Ectodermal cell (in vitro differentiated cells): ENCODE data around the gene FJX1.
A peak's percentile ranks its signal among the peaks of the same experiment; 100 is the strongest.

Source experiments
- H3K27ac ChIP-seq: 2 replicates; pipeline ENCODE4 v1.7.0; 2013; ENCODE audit warnings: mild to moderate bottlenecking, low read depth, low read length; ENCODE audit not compliant: insufficient read depth, poor library complexity, severe bottlenecking
- H3K27me3 ChIP-seq: 2 replicates; pipeline ENCODE4 v1.7.0; 2013; ENCODE audit warnings: mild to moderate bottlenecking, low read length; ENCODE audit not compliant: insufficient read depth, control insufficient read depth, poor library complexity, severe bottlenecking
- H3K36me3 ChIP-seq: one replicate; pipeline ENCODE4 v1.7.0; 2013; ENCODE audit warnings: low read length; ENCODE audit not compliant: control insufficient read depth, insufficient read depth
- H3K4me1 ChIP-seq: one replicate; pipeline ENCODE4 v1.7.0; 2013; ENCODE audit warnings: low read length; ENCODE audit not compliant: control insufficient read depth, insufficient read depth
- H3K4me3 ChIP-seq: 2 replicates; pipeline ENCODE4 v1.7.0; 2013; ENCODE audit warnings: low read depth, low read length, control low read depth; ENCODE audit not compliant: insufficient read depth
- H3K9me3 ChIP-seq: 2 replicates; pipeline ENCODE4 v1.7.0; 2013; ENCODE audit warnings: mild to moderate bottlenecking, low read length, moderate library complexity; ENCODE audit not compliant: control insufficient read depth
- WGBS, 2 experiments: methylation state at CpG; one replicate each; pipeline ENCODE4 v1.1.7; 2013; ENCODE audit warnings: missing lambda C conversion rate in 2 of 2; 5-methylcytosine and 5-hydroxymethylcytosine counted together

FJX1 gene

GRCh38 chr11:35602979-35603378 is 15.3 kb upstream of the FJX1 start:
- H3K27ac ChIP-seq, result no peak overlapping the region
- H3K4me3 ChIP-seq, result no peak overlapping the region
- 95 to 97% methylated on average over 3 of the region's 3 CpGs for WGBS, 2 experiments
- no peaks in the 10 kb centered on the region for H3K27me3 ChIP-seq
- no peaks in the 10 kb centered on the region for H3K36me3 ChIP-seq
- no peaks in the 10 kb centered on the region for H3K9me3 ChIP-seq
- H3K4me1 ChIP-seq, result no peaks in the 10 kb centered on the region

GRCh38 chr11:35605706-35606105 is 12.6 kb upstream of the FJX1 start:
- no peak overlapping the region for H3K27ac ChIP-seq
- WGBS, 2 experiments, result 72 to 76% methylated on average over 5 of the region's 5 CpGs
- H3K4me1 ChIP-seq, result peaks cover 7% of the 10 kb centered on the region
- H3K4me3 ChIP-seq, result no peak overlapping the region
- H3K27me3 ChIP-seq, result no peaks in the 10 kb centered on the region
- no peaks in the 10 kb centered on the region for H3K36me3 ChIP-seq
- H3K9me3 ChIP-seq, result no peaks in the 10 kb centered on the region

DNA sequence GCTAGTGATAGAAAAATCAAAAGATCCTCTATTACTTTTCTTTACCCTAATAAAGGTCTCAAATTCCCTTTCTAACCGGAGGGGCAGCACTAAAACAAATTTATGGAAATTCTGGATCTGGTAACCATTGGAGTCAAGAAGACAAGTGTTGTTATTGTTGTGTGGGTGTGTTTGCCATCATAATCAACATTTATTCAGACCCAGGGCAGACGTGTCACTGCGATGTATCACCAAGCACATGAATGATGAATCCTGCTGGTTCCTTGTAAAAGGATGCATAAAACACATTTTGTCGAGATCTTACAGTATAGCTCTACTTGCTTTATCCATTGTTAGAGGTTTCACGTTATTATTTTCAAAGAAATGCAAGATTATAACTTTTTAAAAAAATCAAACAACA is 12.1 kb upstream of the FJX1 start:
- Histone ChIP-seq H3K36me3 (no peaks in the 10 kb centered on the region), H3K9me3 (no peaks in the 10 kb centered on the region), H3K4me1 (peaks cover 7% of the 10 kb centered on the region), H3K27me3 (no peaks in the 10 kb centered on the region), H3K27ac (no peak overlapping the region), H3K4me3 (no peak overlapping the region)
- 92 to 93% methylated on average over 3 to 5 of the region's 5 CpGs for WGBS, 2 experiments

- Histone ChIP-seq H3K27me3 (peaks cover 4% of the 10 kb centered on the region), H3K4me1 (peaks cover 7% of the 10 kb centered on the region), H3K27ac (no peak overlapping the region), H3K4me3 (no peak overlapping the region), H3K36me3 (no peaks in the 10 kb centered on the region), H3K9me3 (no peaks in the 10 kb centered on the region)
- WGBS, 2 experiments, result 44 to 45% methylated on average over 4 of the region's 4 CpGs
Measured at GRCh38 chr11:35608502-35608901, 9.8 kb upstream of the FJX1 start.

- H3K27ac ChIP-seq, result no peak overlapping the region
- 93 to 96% methylated on average over 6 of the region's 6 CpGs for WGBS, 2 experiments
- no peaks in the 10 kb centered on the region for H3K9me3 ChIP-seq
- H3K4me1 ChIP-seq, result peaks cover 7% of the 10 kb centered on the region
- H3K36me3 ChIP-seq, result no peaks in the 10 kb centered on the region
- H3K4me3 ChIP-seq, result no peak overlapping the region
- H3K27me3 ChIP-seq, result peaks cover 4% of the 10 kb centered on the region
Measured at GRCh38 chr11:35609656-35610055, 8.6 kb upstream of the FJX1 start.

DNA sequence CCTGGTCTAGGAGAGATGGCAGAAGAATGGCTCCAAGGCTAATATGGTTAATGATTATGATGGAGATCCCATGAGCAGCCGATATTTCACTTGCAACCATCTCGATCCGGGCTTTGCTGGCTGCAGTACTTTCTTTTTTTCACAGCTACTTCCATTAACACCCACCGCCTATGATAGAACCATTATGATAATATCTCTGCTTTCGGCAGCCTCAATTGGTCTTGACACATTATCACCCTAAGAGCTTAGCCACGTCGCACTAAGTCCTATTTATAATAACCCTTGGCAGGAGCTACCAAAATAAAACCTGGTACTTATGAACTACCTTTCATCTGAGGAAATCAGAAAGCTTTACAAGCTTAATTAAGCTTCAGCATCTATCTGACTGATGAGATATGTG is 7.6 kb upstream of the FJX1 start:
- Histone ChIP-seq H3K27ac (no peak overlapping the region), H3K9me3 (no peaks in the 10 kb centered on the region), H3K36me3 (no peaks in the 10 kb centered on the region), H3K4me1 (peaks cover 16% of the 10 kb centered on the region), H3K27me3 (peaks cover 4% of the 10 kb centered on the region), H3K4me3 (no peak overlapping the region)
- 92 to 94% methylated on average over 7 of the region's 7 CpGs for WGBS, 2 experiments

- H3K27me3 ChIP-seq, result peaks cover 4% of the 10 kb centered on the region
- H3K9me3 ChIP-seq, result no peaks in the 10 kb centered on the region
- H3K27ac ChIP-seq, result no peak overlapping the region
- WGBS, 2 experiments, result 70 to 88% methylated on average over 1 of the region's 1 CpG
- H3K36me3 ChIP-seq, result no peaks in the 10 kb centered on the region
- H3K4me3 ChIP-seq, result no peak overlapping the region
- H3K4me1 ChIP-seq, result peaks cover 20% of the 10 kb centered on the region
Measured at GRCh38 chr11:35611741-35612140, 6.5 kb upstream of the FJX1 start.

GRCh38 chr11:35614939-35615569 is 3.2 kb upstream of the FJX1 start:
- H3K27me3 ChIP-seq, result peaks cover 8% of the 10 kb centered on the region
- no peak overlapping the region for H3K27ac ChIP-seq
- H3K9me3 ChIP-seq, result no peaks in the 10 kb centered on the region
- peaks cover 23% of the 10 kb centered on the region for H3K4me1 ChIP-seq
- WGBS, 2 experiments, result 92 to 100% methylated on average over 1 of the region's 1 CpG
- no peaks in the 10 kb centered on the region for H3K36me3 ChIP-seq
- no peak overlapping the region for H3K4me3 ChIP-seq

DNA sequence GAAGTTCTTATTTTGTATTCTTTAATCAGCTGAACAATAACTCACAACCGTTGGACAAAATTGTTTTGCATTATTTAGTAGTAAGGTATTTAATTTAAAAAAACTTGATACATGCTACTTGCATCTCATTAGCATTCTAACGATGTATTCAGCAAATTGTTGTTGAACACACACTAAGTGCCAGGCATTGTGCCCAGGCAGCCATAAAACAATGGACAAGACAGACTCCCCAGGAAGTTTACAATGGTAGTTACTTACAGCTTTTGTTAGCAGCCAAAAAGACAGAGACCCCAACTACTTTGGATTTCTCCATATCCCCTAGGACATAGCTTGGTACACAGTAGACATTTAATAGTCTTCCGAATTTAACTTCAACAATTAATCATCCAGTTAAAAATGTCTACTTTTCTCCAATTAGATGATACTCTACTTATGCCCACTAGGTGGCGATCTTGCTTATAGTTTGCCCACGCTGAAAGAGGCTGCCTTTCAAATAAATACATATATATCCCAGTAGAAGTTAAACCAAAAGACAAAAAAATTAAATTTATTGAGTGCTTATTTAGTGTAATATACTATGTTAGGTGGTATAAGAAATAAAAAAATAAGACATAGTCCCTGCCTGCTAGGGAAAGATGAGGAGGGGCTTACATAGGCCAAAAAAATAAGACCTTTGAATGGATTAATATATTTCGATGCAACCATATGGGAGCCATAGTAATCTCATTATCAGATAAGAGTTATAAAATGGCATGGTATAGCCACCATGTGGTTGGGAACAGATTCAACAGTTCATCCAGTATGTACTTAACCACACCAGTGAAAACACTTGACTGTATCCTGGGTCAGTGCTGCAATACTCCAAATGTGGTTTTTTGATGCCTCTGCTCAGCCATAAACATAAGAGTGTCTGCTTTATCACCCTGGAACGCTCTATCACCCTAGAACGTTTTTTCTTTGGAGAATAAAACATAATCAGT is 2.0 kb upstream of the FJX1 start:
- 33 to 39% methylated on average over 7 of the region's 8 CpGs for WGBS, 2 experiments
- Histone ChIP-seq H3K9me3 (no peaks in the 10 kb centered on the region), H3K27me3 (peaks cover 8% of the 10 kb centered on the region), H3K36me3 (no peaks in the 10 kb centered on the region), H3K4me1 (peaks cover 23% of the 10 kb centered on the region), H3K27ac (no peak overlapping the region), H3K4me3 (no peak overlapping the region)

DNA sequence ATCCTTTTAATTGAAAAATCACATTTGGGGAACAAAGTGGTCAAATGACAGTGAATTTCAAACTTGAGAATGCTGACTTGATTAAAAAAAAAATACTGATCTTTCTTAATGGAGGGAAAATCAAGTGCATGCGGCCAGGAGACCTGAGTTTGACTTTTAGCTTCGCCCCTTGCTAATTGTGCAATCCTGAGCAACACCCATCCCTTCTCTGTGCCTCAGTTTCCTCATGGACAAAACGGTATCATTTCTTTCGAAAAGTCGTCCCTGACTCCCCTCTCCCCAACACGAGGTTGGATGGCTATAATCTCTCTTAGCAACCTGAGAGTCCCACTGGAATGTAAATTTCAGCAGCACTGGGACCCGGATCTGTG is 959 bp upstream of the FJX1 start:
- H3K9me3 ChIP-seq, result no peaks in the 10 kb centered on the region
- H3K27ac ChIP-seq, result peak overlapping the region; percentile 68
- WGBS, 2 experiments, result 47 to 52% methylated on average over 7 of the region's 7 CpGs
- peak overlapping the region; percentile 80 for H3K4me3 ChIP-seq
- H3K27me3 ChIP-seq, result peaks cover 6% of the 10 kb centered on the region
- H3K4me1 ChIP-seq, result peaks cover 27% of the 10 kb centered on the region
- H3K36me3 ChIP-seq, result no peaks in the 10 kb centered on the region
